Esophagus mucosa (tissue), 1 donor: ENCODE results near the gene NFATC1. TPM values are rescaled to one million over a fixed set of nuclear protein-coding genes. Genes with fewer than 3 reads are reported as not detected.

ENCODE experiments used
- ATAC-seq: fragments of 200-7000 bp; cut with Tn5 transposase; one replicate; pipeline ENCODE4 v1.9.1; 2020
- total RNA-seq: library from RNA; stranded (reverse); gene quantifications from one replicate; pipeline ENCODE4 v1.2.4, GENCODE V29; 2023
- donor health status: DM: yes; HTN: yes; CAD: no.

Gene NFATC1
- total RNA-seq, 1 donor from 2014 or later, result 1.8 TPM

DNA sequence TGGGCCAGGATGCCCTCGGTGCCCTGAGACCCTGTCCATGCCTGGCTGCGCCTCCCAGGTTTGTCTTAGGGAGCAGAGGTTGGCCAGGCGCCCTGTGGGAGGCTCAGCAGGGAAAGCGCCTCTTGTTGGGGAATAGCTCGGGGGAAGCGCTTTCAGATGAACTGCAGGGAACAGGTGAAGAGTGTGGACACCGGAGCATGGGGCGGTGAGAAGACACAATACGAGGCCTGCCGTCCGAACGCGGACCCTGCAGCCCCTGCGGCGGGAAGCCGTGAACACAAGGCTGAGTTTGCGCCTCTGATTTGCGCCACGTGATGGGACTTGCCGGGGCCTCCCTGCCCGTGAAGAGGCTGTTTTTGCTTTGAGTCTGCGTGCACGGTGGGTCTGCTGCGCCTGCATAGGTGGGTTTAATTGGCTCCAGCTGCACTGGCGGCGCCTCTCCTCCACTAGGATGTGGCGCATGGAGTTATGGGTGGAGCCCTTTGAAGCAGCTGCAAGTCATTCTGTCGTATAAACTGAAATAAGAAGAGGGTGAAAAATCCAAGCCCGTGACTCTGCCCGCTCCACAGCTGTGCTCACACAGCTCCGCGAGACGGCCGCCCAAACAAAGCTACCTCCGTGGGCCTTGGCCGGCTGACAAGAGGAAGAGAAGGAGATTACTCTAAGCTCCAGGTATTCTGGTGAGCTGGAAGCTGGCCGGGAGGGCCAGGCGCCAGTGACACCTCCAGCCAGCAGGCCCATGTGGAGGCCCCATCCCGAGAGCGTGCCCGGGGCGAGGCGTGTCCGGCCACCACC lies 180.4 kb downstream of the NFATC1 start:
- peak; percentile 72 for ATAC-seq

DNA sequence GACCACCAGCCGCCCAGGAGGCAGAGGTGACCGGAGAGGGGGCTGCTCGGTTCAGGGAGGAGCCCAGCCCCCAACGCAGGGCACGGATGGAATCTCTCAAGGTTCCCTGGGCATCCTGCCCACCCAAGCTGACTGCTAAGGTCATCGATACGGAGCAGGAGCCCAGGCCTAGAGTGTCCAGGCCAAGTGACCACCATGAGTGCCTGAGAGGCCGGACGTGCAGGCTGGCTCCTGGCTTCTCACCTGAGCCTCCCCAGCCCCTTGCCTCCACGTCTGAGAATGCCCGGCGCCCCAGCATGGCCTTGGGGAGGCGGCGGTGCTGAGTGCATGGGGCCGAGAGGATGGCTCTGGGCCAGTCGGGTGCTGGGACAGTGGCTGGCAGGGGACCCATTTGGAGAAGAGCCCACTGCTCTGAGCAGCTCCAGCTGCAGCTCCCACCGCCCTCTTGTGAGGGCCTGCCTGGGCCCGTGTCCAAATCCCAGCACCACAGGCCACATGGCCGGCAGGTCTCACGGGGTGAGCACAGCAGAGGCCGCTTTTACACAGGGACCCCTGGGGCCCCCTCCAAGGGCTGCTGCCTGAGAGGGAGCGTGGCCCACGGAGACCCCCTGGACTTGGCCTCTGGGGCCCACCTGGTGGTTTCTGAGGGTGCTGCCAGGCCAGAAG lies 181.1 kb downstream of the NFATC1 start:
- peak; percentile 14 for ATAC-seq

DNA sequence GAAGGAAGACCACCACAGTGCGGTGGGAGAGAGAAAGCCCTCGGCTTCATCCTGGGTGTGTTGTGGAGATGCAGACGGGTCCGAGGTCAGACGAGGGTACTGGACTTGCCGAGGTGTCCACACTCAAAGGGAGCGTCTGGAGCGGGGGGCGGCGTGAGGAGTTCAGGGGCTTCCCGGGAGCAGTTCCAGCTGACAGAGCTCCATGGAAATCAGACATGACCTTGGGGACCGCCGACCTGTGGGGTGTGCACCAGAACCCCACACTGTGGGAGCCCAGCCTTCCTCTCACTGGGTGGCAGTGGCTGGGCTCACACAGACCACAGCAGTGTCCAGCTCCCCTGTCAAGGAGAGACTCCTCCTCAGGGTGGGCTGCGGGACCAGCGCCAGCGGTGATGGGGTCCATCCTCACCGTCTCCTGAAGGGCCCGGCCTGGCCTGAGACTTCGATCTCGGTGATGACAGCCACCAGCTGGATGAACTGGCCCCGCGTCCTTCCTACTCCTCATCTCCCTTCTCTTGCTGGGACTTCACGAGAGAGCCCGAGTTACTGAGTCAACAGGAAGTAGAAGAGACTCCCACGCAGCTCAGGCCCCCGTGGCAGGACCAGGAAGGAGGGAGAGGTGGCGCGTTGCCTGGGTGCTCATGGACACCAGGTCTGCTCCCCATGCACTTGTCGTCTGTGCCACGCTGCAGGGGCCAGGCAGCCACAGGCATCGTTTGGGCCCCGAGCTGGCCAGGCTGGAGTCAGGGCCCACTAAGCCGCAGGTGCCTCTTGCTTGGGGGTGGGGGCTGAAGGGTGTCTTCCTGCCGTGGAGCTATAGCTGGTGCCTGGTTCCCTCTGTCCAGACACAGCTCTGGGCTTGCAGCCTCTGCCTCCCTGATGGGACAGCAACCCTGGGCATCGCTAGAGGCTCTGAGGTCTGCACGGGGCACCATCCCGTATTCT lies 182.0 kb downstream of the NFATC1 start:
- ATAC-seq, result no peak

DNA sequence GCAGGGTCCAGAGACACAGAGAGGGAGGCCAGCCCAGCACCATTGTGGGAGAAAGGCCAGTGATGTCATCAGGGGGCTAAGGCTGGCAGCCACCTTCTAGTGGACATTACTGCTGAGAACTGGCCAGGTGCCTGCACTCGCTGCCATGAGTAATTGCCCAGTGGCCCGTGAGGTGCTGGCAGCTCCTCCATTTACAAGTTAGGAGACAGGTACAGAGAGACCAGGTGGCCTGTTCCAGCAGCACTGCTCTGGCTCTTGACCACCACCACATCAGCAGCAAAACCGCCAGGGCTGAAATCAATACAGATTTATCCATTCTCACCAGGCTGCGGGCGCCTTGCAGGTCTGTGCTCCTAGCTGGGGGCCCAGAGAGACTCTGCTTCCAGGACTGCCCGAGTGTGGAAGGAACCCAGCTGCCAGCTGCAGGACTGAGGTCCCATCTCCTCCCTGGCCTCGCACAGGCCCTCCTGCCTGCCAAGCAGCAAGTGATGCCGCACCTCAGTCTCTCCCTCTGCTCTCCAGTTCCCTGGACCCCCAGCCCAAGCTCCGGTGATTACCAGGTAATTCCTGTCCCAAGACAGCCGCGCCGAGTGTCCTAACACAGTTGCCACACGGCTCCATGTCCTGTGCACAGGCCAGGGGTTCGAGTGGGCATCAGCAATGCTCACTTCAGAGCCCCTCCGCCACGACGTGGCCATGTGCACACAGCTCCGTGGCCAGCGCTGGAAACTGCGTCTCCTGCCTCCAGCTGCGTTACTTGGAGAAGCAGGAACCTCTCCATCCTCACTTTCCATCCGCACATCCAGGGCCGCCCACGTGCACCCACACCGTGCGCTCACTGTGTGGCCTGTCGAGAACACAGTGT lies 182.9 kb downstream of the NFATC1 start:
- ATAC-seq, result no peak
